ENCODE data around the gene ZNF740. TPM values are rescaled to one million over a fixed set of nuclear protein-coding genes. Genes with fewer than 3 reads are reported as not detected.

The ZNF740 gene
- total RNA-seq, 3 donors from 2014 or later (not counting 1 experiment from before 2014, with no cell fraction given), result 37.1 to 65.9 (median 45.3) TPM

DNA sequence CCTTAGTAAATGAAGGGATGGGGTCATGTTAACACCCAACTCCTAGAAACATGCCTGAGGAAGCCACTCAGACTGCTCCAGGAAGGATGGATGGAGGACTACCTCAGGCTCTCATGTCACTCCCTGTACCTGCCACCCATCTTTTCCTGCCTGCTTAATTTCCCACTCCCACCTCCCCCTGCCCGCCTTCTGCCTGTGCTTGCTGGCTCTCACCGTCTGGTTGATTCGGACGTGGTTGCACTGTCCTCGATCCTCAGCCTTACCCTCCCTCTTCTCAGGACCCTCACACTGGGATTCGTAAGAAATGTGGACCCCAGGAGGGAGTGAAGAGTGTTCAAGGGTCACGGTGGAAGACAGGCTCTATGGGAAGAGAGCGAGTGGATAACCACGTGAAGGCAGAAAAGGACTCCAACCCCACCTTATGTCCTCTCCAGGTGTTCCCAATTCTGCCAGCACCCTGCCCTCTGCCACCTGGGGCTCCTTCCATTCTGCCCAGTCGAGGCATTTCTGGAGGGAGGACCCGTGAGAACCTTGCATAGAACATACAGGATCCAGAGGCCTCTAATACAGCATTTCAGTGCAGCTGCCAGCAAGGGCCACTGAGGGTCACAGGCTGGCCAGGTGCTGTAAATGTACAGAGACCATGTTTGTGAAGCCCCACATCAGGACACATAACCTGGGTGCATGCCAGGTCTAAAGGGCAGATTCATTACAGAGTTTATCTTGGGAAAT, 13.6 kb downstream of the ZNF740 start:
- TF ChIP-seq, protein P1, sequence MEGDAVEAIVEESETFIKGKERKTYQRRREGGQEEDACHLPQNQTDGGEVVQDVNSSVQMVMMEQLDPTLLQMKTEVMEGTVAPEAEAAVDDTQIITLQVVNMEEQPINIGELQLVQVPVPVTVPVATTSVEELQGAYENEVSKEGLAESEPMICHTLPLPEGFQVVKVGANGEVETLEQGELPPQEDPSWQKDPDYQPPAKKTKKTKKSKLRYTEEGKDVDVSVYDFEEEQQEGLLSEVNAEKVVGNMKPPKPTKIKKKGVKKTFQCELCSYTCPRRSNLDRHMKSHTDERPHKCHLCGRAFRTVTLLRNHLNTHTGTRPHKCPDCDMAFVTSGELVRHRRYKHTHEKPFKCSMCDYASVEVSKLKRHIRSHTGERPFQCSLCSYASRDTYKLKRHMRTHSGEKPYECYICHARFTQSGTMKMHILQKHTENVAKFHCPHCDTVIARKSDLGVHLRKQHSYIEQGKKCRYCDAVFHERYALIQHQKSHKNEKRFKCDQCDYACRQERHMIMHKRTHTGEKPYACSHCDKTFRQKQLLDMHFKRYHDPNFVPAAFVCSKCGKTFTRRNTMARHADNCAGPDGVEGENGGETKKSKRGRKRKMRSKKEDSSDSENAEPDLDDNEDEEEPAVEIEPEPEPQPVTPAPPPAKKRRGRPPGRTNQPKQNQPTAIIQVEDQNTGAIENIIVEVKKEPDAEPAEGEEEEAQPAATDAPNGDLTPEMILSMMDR (IDR thresholded peaks at IDR 0.05), result no peak
- peak overlapping the region in 1 of 2 donors; percentile 54 for H3K27ac Mint-ChIP-seq
- peaks cover 14 to 49% of the 10 kb centered on the region in 2 donors for H3K4me1 Mint-ChIP-seq
- Histone ChIP-seq H3K4me3 (ENCODE audit: low read length) (no peak overlapping the region), H3K27me3 (ENCODE audit: control insufficient read depth, insufficient read depth, low read length) (no peaks in the 10 kb centered on the region), H3K4me1 (ENCODE audit: control insufficient read depth, insufficient read depth, low read length) (peaks cover 21% of the 10 kb centered on the region), H3K36me3 (ENCODE audit: control insufficient read depth, insufficient read depth, low read length) (peaks cover 72% of the 10 kb centered on the region), H3K9me3 (ENCODE audit: control insufficient read depth, insufficient read depth, low read length) (no peaks in the 10 kb centered on the region), H3K27ac (ENCODE audit: low read length) (no peak overlapping the region)
- no peaks in the 10 kb centered on the region for H3K27me3 Mint-ChIP-seq (ENCODE audit: low read depth in 2 of 2)
- no peaks in the 10 kb centered on the region for H3K9me3 Mint-ChIP-seq
- no peaks in the 10 kb centered on the region for H3K36me3 Mint-ChIP-seq
- intact Hi-C loops (cut with micrococcal nuclease), result no loop called here
- H3K4me3 Mint-ChIP-seq, result no peak overlapping the region
- ATAC-seq (no peak), DNase-seq (no peak)
- 93% methylated on average over 11 of the region's 11 CpGs for WGBS (ENCODE audit: insufficient coverage)

DNA sequence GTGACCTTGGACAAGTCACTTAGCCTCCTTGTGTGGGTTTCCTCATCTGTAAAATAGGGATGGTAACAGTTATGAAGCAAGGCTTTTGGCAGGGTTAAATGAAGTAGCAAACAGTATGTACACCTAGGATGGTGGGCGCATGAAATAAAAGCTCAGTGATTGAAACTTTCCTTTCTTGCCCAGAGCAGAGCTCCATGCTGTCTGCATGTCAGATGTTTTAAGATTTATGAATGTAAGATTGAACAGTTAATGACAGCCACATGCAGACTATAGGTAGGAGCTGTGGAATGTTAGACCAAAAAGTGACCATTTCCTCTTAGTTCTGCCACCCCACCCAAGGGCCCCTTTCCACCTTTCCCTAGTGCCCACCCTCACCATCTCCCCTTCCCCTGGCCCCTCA, 14.5 kb downstream of the ZNF740 start:
- H3K4me3 Mint-ChIP-seq, result no peak overlapping the region

DNA sequence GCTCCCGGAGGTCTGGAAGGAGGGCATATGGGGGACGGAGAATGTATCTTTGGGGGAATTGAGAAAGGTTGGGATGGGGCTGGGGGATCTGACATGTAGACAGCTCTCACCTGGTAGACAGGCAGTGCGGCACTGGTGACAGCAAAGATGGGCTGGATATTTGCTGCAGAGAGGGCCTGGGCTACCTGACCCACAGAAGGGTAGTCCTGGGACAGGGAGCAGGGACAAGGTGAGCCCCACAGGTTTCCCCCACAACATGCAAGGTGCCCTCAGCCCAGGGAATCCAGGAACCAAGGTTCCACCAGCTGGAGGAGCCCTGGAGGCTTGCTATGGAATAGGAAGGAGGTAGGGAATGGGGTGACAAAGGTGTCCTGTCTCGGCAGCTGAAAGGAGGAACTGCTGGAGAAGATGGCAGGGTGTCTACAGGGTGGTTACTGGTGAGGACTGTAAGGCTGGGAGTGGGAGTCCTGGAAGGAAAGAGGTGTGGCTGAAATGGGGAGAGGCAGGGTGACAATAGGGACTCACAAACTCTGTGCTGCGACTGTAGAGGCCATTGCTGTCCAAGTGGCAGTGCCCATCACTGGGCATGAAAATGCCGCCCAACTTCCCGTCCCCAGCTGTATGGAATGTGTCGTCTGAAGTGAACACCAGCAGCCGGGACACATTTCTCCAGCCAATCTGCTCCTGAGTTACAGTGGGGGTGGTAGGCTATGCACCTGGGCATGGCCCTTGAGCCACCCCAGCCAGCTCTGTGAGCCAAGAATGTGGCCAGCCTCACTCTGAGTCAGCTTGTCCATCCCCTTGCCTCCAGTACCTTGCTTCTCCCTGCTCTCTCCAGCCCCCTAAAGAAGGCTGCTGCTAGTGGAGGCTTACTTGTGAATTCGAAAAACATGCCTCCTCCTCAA, 15.2 kb downstream of the ZNF740 start:
- peaks cover 37% of the 10 kb centered on the region for H3K4me1 ChIP-seq (ENCODE audit: control insufficient read depth, insufficient read depth, low read length)
- no peaks in the 10 kb centered on the region for H3K27me3 Mint-ChIP-seq (ENCODE audit: low read depth in 2 of 2)
- no peaks in the 10 kb centered on the region for H3K27me3 ChIP-seq (ENCODE audit: control insufficient read depth, insufficient read depth, low read length)
- H3K9me3 ChIP-seq (ENCODE audit: control insufficient read depth, insufficient read depth, low read length), result no peaks in the 10 kb centered on the region
- 96% methylated on average over 10 of the region's 10 CpGs for WGBS (ENCODE audit: insufficient coverage)
- no peak overlapping the region for H3K27ac ChIP-seq (ENCODE audit: low read length)
- H3K36me3 Mint-ChIP-seq, result peaks cover 1% of the 10 kb centered on the region
- H3K4me1 Mint-ChIP-seq, result peaks cover 28 to 60% of the 10 kb centered on the region in 2 donors
- H3K36me3 ChIP-seq (ENCODE audit: control insufficient read depth, insufficient read depth, low read length), result peaks cover 77% of the 10 kb centered on the region
- H3K9me3 Mint-ChIP-seq, result no peaks in the 10 kb centered on the region
- intact Hi-C loops (cut with micrococcal nuclease), result no loop called here
- ATAC-seq, result no peak
- TF ChIP-seq, protein P1 (IDR thresholded peaks at IDR 0.05), result no peak
- no peak overlapping the region for H3K4me3 Mint-ChIP-seq
- H3K4me3 ChIP-seq (ENCODE audit: low read length), result no peak overlapping the region
- no peak overlapping the region for H3K27ac Mint-ChIP-seq
- no peak for DNase-seq

More for the DNA sequence above, 14.5 kb downstream of the ZNF740 start:
- intact Hi-C loops (cut with micrococcal nuclease), result no loop called here
- H3K27me3 Mint-ChIP-seq (ENCODE audit: low read depth in 2 of 2), result no peaks in the 10 kb centered on the region
- Histone ChIP-seq H3K4me1 (ENCODE audit: control insufficient read depth, insufficient read depth, low read length) (peaks cover 29% of the 10 kb centered on the region), H3K4me3 (ENCODE audit: low read length) (no peak overlapping the region), H3K9me3 (ENCODE audit: control insufficient read depth, insufficient read depth, low read length) (no peaks in the 10 kb centered on the region), H3K27me3 (ENCODE audit: control insufficient read depth, insufficient read depth, low read length) (no peaks in the 10 kb centered on the region), H3K27ac (ENCODE audit: low read length) (no peak overlapping the region), H3K36me3 (ENCODE audit: control insufficient read depth, insufficient read depth, low read length) (peaks cover 77% of the 10 kb centered on the region)
- H3K9me3 Mint-ChIP-seq, result no peaks in the 10 kb centered on the region
- H3K4me1 Mint-ChIP-seq, result peaks cover 20 to 57% of the 10 kb centered on the region in 2 donors
- H3K36me3 Mint-ChIP-seq, result no peaks in the 10 kb centered on the region
- DNase-seq (no peak), ATAC-seq (no peak)
- no peak overlapping the region for H3K27ac Mint-ChIP-seq
- TF ChIP-seq, protein P1 (IDR thresholded peaks at IDR 0.05), result no peak
- 96% methylated on average over 1 of the region's 1 CpG for WGBS (ENCODE audit: insufficient coverage)

Data from natural killer cell (primary cell).